HG03135 (cell line): ENCODE data around the gene NR2F1.
"Not testable (repeated sequence)": the region's sequence is repeated elsewhere in the genome, so short reads cannot be mapped to it uniquely, and the experiment has no call there.

Experiments
- ATAC-seq: cut with Tn5 transposase; IDR thresholded peaks from one replicate; pipeline ENCODE4 v1.9.1; 2021; ENCODE audit warnings: mild to moderate bottlenecking, moderate library complexity; ENCODE audit not compliant: unreplicated experiment

The NR2F1 gene

GRCh38 chr5:93582677-93583438, at the start of gene NR2F1:
Gene NR2F1, plus strand, starts transcription at chr5:93583222. Its CDS starts 1,802 bp downstream, at chr5:93585024.
- no peak for ATAC-seq

DNA sequence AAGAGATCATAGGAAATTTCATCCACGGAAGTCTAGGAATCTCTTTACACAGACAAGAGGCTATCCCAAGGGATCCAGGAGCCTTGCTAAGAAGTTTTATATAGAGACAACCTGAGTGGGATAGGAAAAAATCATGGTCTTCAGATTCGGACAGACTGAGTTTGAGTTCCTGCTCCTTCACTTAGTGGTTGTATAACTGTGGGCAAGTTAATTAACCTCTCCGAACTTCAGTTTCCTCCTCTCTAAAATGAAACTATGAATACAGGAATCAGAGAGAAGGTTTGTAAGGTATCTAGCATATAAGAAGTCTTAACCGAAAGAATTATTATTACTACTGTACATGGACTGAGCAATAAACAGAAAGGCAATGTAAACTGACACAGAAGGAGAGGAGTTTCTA, 37.1 kb upstream of the NR2F1 start:
- ATAC-seq = no peak

DNA sequence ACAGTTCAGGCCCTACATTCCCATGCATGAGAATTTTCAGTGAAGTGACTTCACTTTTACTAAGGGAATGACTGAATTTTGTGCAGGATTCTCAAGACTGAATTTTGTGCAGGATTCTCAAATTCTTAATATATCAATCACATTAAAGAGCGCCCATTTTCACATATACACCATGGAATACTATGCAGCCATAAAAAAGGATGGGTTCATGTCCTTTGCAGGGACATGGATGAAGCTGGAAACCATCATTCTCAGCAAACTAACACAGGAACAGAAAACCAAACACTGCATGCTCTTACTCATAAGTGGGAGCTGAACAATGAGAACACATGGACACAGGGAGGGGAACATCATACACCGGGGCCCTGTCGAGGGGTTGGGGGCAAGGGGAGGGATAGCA, 33.4 kb upstream of the NR2F1 start:
- ATAC-seq = not testable (repeated sequence)

DNA sequence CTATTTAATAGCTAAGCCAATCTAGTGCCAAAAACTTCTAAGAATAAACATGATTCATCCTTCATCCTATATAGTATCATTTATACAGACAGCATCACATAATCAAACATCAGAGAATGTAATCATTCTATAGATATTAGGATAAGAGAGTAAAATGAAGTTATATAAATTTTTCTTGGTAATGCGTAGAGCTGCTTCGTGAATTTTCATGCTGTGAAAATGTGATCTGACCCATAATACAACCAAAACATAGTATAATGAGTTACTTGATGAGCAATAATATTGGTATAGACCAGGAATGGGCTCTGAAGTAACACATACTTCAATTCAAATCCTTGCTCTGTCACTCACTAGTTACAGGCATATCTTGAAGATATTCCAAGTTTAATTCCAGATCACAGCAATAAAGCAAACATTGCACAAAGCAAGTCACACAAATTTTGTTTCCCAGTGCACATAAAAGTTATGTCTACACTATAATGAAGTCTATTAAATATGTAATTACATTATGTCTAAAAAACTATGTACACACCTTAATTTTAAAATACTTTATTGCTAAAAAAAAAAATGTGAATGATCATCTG, 25.9 kb upstream of the NR2F1 start:
- no peak for ATAC-seq

- ATAC-seq = no peak
Measured at GRCh38 chr5:93566091-93566490, 16.9 kb upstream of the NR2F1 start.

DNA sequence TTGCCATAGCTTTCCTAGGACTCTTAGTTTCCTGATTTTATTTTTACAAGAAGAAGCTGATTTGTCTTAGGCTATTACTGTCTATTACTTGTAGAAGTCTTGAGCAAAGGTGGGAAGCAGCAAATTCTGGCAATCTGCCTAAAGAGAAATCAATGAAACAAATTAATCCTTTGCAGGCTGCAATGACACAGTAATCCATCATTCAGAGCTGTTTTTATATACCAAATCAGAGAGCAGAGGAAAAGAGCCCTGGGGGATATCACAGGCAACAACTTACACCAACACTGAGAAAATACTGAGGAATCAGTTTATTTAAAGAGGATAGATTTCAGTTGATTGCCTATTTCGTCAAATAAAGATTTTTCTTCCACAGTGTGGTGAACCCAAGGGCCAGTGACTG, 15.6 kb upstream of the NR2F1 start:
- no peak for ATAC-seq

DNA sequence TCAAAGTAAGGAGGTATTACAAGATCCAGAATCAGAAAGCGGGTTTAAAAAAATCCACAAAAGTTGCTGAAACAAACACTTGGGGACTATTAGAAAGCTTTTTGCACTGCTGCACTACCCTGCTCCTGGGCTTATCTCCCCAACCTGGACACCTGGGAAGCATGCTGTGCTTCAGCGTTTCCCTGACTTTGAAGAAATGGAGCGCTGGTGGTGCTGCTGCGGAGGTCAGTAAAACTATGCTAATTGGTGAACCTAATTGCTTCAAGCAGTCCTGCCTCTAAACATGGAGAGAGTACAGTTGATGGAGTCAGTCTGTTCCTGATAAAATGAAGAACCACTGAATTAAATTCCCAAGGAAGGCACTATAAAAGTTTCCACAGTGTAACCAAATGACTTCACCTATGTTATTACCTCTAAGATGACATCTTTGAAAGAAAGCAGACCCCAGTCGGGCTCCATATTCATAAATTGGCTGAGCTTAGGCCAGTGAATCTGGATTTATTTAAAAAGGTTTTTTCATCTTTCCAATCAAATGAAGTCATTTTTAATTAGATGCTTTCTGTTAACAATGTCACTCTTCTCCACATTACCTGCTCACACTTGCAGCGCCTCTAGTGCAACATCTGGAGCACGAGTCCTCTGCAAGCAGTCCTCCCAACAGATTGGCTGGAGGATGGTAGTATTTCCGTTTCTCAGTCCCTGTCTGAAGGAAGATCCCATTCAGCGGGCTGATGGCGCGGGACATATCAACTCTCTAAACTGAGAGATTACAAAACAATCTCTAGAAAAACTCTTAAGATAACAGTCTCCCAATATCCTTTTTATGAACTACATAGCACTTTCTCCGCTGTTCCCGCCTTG, 13.5 kb upstream of the NR2F1 start:
- no peak for ATAC-seq

GRCh38 chr5:93570294-93571113, 12.5 kb upstream of the NR2F1 start:
- no peak for ATAC-seq

DNA sequence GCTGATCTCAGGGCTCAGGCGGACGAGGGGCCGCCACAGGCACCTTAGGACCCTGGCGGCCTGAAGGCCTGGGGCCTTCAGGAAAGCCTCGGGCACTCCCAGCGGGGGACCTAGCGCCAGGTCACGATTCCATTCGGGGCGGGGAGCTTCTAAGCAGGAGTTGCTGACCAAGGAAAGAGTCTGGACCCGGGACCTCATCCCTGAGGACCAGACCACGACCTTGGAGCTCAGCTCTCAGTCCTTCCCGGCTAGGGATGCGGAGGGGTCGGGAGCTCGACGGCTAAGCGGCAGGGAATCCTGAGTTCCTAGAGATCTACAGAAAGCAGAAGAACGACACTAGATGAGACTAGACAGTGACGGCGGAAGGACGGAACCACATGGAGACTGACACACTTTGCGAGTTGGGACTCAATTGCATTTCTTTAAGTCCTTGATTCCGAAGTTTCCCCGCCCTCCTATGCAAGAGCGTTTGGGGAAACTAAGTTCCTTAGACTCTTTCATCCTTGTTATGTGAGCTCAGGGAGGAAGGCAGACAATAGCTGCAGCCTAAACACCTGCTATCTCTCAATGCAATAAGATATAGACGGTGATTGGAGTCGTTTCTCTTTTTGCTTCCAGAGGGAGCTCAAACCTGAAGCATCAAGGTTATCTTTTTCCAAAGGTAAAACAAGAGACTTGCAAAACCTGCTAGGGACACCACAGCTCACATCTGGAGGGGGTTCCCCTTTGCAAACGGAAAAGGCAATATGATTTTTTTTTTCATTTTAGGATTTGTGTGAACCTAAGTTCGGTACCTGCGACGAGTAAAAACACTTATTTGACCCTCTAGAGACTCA, 11.7 kb upstream of the NR2F1 start:
- no peak for ATAC-seq

DNA sequence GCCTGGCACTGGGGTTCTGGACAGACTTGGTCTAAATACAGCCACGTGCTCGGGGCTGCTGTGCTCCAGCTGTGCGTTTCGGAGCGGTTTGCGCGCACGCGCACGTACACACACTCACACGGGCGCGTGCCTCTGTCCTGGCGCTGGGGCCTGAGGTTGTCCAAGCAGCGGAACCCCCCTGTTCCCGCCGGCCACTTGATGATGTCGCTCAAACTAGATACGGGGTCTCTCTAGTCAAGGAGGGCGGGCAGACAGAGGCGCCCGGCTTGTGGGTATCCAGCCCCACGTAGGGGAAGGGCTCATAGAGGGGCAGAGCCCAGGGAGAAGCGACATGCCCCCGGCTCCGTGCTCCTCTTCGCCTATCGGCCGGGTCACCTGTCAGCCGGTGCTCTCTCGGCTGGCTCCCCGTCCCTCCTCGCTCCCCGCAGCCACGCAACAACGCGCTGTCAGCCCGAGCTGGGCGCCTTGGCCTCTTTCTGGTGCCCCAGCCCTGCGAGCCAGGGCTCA, 10.9 kb upstream of the NR2F1 start:
- ATAC-seq = no peak

- ATAC-seq = no peak
Measured at GRCh38 chr5:93572608-93573353, 10.2 kb upstream of the NR2F1 start.

- no peak for ATAC-seq
Measured at GRCh38 chr5:93573354-93574351, 9.4 kb upstream of the NR2F1 start.

DNA sequence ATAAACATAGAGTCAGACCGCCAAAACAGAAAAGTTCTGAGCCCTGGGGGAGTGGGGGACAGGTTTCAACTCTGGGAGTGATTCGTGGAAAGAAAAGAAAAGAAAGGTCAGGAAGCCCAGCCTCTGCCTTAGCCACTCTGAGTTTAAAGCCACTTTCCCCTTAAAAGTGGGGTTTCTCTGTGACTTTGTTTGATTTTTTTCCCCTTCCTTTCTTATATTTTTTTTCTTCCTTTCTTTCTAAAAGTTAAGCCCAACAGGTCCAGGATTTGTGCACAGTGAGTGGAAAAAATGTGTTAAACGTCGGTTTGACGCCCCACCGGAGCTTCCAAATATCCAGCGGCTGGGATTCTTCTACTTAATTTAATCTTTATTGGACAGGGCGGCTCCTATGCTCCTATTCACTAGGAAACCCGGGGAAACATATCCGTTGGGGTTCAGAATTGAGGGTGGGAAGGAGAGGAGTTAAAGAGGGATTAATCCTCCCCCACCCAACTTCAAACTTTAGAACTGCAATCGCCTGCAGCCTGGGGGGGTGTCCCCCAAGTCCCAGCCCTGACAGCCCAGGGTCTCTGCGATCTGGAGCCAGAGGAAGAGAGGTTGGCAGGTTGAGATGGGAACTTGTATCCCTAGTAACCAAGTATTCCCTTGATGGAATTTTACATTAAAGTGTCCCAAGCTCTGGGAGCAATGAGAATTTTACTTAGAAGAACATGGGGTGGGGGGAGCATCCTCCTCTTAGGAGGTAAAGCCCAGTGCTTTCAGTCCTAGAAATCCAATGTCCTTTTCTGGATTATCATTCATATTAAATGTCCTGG, 8.3 kb upstream of the NR2F1 start:
- ATAC-seq = no peak

DNA sequence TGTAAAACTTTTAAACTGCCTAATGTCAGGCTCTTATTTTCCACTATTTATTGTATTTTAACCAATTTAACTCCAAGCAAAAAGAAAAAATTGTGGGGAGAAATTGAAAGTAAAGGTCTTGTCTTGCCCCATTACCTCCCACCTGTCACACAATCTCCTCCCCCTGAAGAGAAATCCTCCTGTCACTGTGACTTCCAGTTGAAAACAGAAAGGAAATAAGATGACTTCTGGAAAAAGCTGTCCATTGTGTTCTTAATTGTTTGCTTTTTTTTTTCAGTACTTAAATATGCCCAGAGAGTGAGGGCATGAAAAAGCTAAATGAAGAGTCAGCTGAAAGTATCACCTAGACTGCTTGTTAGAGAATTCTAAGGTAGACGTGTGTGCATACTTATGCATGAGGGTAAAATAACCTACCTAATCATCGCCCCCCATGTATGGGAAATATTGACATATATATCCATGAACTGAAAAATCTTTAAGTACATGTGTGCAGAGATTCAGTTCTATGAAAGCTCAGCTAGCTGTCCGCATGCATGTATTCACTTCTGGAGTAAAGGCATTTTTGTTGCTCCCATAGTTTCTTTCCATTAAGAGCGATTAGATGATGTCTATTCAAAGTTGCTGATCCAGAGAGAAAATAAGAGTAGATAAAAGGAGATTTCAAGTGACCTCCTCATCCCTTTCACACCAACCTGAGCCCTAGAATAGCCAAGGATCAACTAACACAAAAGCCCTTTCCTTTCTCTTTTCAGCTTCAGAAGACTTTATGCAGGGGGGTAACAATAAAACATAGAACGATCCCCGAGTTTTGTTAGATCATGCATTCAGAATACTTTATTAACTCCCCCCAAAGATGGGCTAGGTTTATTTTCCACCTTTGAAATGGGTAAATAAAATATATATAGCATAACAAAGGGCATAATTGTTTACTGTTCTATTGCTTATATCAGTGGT, 7.3 kb upstream of the NR2F1 start:
- ATAC-seq = no peak

DNA sequence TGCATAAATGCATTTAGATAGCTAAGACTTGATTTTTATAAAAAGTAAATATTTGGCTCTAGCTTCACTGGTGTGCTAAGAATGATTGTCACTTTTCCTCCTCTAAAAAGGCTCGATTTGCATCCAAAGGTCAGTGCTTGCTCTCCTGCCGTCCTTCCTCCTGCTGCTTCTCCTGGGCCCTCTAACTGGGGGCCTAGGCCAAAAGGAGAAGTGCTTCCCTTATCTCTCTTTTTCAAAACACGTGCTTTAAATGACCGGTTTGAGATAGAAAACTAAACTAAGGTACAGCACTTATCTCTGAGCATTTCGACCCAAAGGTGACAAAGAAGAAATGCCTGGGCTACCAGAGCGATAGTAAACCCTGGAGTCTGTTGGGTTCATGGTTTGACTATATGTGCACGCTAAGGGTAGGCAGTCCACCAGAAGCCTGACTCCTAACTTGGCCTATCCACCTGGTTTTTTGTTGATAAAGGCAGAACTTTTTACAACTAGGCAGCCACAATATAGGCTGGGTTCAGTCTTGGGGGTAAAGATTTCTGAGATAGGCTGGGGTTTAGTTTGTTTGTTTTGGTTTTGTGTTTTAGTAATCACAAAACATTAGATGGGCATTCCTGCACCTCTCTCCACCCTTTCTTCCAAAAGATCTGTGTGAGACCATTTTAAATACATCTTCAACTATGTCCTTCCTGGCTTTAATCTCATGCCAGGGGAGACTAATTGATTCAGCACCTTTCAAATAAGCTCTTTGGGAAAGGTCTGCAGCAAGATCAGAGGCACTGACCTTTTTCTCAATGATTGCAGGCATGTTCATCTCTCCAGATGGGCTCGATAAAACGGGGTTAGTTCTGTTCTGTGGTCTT, 5.8 kb upstream of the NR2F1 start:
- ATAC-seq = no peak
